ENCODE results near the gene METTL9.

GRCh38 chr16:21610766-21611165, 11.4 kb downstream of the METTL9 start:
- TF ChIP-seq POLR2A (IDR thresholded peaks at IDR 0.05), result no peak
- TF ChIP-seq, protein P1, sequence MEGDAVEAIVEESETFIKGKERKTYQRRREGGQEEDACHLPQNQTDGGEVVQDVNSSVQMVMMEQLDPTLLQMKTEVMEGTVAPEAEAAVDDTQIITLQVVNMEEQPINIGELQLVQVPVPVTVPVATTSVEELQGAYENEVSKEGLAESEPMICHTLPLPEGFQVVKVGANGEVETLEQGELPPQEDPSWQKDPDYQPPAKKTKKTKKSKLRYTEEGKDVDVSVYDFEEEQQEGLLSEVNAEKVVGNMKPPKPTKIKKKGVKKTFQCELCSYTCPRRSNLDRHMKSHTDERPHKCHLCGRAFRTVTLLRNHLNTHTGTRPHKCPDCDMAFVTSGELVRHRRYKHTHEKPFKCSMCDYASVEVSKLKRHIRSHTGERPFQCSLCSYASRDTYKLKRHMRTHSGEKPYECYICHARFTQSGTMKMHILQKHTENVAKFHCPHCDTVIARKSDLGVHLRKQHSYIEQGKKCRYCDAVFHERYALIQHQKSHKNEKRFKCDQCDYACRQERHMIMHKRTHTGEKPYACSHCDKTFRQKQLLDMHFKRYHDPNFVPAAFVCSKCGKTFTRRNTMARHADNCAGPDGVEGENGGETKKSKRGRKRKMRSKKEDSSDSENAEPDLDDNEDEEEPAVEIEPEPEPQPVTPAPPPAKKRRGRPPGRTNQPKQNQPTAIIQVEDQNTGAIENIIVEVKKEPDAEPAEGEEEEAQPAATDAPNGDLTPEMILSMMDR (IDR thresholded peaks at IDR 0.05), result no peak

Measured in right lobe of liver (tissue), 4 donors.